Progenitor cell of endocrine pancreas (in vitro differentiated cells): ENCODE results near the gene DLGAP3. TPM values are rescaled to one million over a fixed set of nuclear protein-coding genes. Genes with fewer than 3 reads are reported as not detected.

Experiments
- DNase-seq: peaks from one replicate; pipeline ENCODE4 v3.0.0; 2021; ENCODE audit warnings: low spot score; ENCODE audit not compliant: unreplicated experiment
- H3K27ac Mint-ChIP-seq: 2 replicates; pipeline ENCODE4 v1.8.0; 2021; ENCODE audit warnings: mild to moderate bottlenecking, moderate library complexity, mixed read lengths
- H3K27me3 Mint-ChIP-seq: 2 replicates; pipeline ENCODE4 v1.8.0; 2021; ENCODE audit warnings: mixed read lengths
- H3K36me3 Mint-ChIP-seq: 2 replicates; pipeline ENCODE4 v1.8.0; 2022; ENCODE audit warnings: mixed read lengths; ENCODE audit not compliant: insufficient read depth
- H3K4me1 Mint-ChIP-seq: 2 replicates; pipeline ENCODE4 v1.8.0; 2021; ENCODE audit warnings: low read depth, mixed read lengths
- H3K4me3 Mint-ChIP-seq: 2 replicates; pipeline ENCODE4 v1.8.0; 2021; ENCODE audit warnings: low read depth, mild to moderate bottlenecking, moderate library complexity, mixed read lengths
- H3K9me3 Mint-ChIP-seq: 2 replicates; pipeline ENCODE4 v1.8.0; 2021; ENCODE audit warnings: low read depth, mixed read lengths
- total RNA-seq: library from RNA; stranded (reverse); gene quantifications from 2 replicates; pipeline ENCODE4 v1.2.1, GENCODE V29; 2021
- TF ChIP-seq, protein P1 (sequence below): fragments of 200-600 bp; sonication (generic); IDR thresholded peaks from one replicate; pipeline ENCODE4 v1.5.0; 2021; ENCODE audit warnings: antibody characterized with exemption, mild to moderate bottlenecking; ENCODE audit not compliant: unreplicated experiment

DLGAP3 gene
- total RNA-seq, 1 donor from 2014 or later, result 1.3 TPM

DNA sequence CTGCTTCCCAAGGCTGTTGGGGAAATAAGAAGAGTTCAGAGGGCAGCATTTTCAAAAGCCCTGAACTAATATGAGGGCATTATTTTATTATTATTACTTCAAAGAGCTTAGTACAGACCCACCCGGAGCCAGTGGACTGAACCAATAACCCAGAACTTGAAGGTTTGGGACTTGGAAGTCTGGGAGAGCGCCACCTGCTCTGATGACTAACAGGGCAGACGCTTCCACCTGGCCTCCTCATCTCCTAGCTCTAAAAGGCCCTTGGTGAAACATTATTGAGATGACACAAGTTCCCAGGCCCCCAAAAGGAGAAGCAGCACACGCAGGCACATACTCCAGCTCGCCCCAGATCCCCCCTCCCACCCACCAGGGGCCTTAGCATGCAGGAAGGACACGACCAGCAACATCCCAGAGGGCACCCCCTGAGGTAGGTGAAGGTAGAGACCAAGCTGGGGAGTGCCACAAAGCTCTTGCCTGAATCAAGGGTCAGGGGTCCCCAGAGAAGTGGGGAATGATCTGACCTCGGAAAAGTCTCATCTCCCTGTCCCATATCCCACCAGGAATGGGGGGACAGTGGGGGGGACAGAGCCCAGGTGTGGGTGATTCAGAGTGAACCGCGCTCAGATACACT is 1.3 kb downstream of the DLGAP3 start:
- no peak for DNase-seq
- TF ChIP-seq, protein P1, sequence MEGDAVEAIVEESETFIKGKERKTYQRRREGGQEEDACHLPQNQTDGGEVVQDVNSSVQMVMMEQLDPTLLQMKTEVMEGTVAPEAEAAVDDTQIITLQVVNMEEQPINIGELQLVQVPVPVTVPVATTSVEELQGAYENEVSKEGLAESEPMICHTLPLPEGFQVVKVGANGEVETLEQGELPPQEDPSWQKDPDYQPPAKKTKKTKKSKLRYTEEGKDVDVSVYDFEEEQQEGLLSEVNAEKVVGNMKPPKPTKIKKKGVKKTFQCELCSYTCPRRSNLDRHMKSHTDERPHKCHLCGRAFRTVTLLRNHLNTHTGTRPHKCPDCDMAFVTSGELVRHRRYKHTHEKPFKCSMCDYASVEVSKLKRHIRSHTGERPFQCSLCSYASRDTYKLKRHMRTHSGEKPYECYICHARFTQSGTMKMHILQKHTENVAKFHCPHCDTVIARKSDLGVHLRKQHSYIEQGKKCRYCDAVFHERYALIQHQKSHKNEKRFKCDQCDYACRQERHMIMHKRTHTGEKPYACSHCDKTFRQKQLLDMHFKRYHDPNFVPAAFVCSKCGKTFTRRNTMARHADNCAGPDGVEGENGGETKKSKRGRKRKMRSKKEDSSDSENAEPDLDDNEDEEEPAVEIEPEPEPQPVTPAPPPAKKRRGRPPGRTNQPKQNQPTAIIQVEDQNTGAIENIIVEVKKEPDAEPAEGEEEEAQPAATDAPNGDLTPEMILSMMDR, result no peak
- H3K4me1 Mint-ChIP-seq, result peaks cover 2% of the 10 kb centered on the region
- no peaks in the 10 kb centered on the region for H3K9me3 Mint-ChIP-seq
- peak overlapping the region; percentile 70 for H3K4me3 Mint-ChIP-seq
- no peaks in the 10 kb centered on the region for H3K36me3 Mint-ChIP-seq
- H3K27ac Mint-ChIP-seq, result no peak overlapping the region
- peaks cover 83% of the 10 kb centered on the region for H3K27me3 Mint-ChIP-seq

DNA sequence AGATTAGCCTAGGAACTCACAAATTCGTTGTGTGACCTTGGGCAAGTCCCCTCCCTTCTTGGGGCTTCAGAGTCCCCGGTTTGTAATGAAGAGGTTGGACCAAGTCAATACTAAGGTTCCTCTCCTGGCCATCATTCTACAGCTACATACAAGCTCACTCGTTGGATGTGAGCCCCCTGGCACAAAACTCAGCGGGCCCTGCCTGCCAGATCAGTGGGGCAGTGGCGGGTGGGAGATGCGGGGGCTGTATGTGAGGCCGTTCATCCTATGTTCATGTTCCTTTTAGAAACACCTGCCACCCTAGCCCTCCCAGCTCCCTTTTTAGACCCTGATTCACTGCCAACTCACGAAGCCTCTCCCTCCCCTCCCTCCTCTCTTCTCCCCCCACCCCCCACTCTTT is 2.1 kb downstream of the DLGAP3 start:
- TF ChIP-seq, protein P1, result no peak
- H3K9me3 Mint-ChIP-seq, result no peaks in the 10 kb centered on the region
- DNase-seq, result no peak
- no peak overlapping the region for H3K27ac Mint-ChIP-seq
- no peaks in the 10 kb centered on the region for H3K36me3 Mint-ChIP-seq
- peaks cover 2% of the 10 kb centered on the region for H3K4me1 Mint-ChIP-seq
- H3K4me3 Mint-ChIP-seq, result no peak overlapping the region
- H3K27me3 Mint-ChIP-seq, result peaks cover 83% of the 10 kb centered on the region

DNA sequence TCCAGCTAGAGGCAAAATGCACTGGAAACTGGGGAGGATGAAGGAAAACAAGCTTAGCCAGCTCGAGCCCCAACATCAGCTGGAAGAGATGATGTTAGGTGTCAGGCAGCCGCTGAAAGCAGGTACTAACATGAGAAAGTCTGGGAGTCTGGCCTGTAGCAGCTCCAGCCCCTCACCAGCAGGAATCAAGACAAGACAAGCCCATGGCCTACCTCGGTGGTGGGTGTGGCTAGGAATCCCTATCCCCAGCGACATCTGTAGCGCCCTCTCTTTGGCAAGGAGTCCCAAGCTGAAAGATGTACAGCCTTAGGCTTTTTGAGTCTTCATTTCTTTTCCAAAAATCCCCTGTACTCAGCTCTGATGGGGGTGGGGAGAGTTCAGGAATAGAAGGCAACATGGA is 2.6 kb downstream of the DLGAP3 start:
- H3K4me3 Mint-ChIP-seq, result no peak overlapping the region
- H3K27ac Mint-ChIP-seq, result no peak overlapping the region
- no peaks in the 10 kb centered on the region for H3K36me3 Mint-ChIP-seq
- TF ChIP-seq, protein P1, result no peak
- peaks cover 2% of the 10 kb centered on the region for H3K4me1 Mint-ChIP-seq
- DNase-seq, result no peak
- H3K27me3 Mint-ChIP-seq, result peaks cover 83% of the 10 kb centered on the region
- H3K9me3 Mint-ChIP-seq, result no peaks in the 10 kb centered on the region

DNA sequence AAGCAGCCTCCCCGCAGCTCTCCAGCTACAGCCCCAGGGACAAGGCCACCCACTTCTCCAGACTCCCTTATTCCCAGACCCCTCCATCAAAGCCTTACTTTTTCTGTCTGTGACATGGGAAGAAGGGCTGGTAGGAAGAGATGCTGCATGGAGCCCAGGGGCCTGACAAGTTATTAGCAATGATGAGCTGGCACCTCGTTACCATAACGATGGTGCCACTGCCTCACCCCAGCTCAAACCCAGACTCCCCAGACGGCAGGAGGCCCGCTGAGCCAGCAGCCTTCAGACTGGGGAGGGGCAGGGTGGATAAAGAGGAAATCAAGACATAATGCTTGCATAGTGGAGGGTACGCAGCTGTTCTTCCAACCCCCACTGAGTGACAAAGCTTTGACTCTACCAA is 3.3 kb downstream of the DLGAP3 start:
- H3K27me3 Mint-ChIP-seq, result peaks cover 84% of the 10 kb centered on the region
- H3K4me3 Mint-ChIP-seq, result no peak overlapping the region
- no peak for DNase-seq
- TF ChIP-seq, protein P1, result no peak
- H3K4me1 Mint-ChIP-seq, result peaks cover 2% of the 10 kb centered on the region
- no peak overlapping the region for H3K27ac Mint-ChIP-seq
- no peaks in the 10 kb centered on the region for H3K9me3 Mint-ChIP-seq
- H3K36me3 Mint-ChIP-seq, result no peaks in the 10 kb centered on the region

DNA sequence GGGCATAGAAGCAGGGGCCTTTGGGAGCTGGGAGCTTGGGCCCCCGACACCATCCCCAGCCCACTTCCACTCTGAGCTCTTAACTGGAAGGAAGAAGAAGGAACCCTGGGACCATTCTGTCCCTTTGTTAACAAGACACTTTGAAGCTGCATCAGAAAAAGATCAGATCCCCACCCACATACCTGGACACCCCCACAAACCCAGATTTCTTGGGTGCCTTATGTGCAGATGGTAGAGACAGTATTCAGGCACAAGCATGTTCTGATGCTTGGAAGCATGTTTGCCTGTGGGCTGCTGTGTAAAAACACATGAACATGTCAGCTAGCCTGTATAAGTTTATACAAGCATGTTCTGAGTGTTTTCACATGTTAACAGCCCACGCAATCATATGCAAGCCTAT is 3.7 kb downstream of the DLGAP3 start:
- no peaks in the 10 kb centered on the region for H3K36me3 Mint-ChIP-seq
- no peak for DNase-seq
- H3K27me3 Mint-ChIP-seq, result peaks cover 84% of the 10 kb centered on the region
- TF ChIP-seq, protein P1, result no peak
- H3K27ac Mint-ChIP-seq, result no peak overlapping the region
- no peaks in the 10 kb centered on the region for H3K9me3 Mint-ChIP-seq
- no peak overlapping the region for H3K4me3 Mint-ChIP-seq
- peaks cover 2% of the 10 kb centered on the region for H3K4me1 Mint-ChIP-seq
